ENCODE results near the gene FABP7. TPM values are rescaled to one million over a fixed set of nuclear protein-coding genes. Genes with fewer than 3 reads are reported as not detected.

FABP7 gene
- total and polyA plus RNA-seq, 4 donors, result not detected

GRCh38 chr6:122818866-122819265 is 39.4 kb downstream of the FABP7 start:
- no peaks in the 10 kb centered on the region for H3K36me3 ChIP-seq (ENCODE audit: control insufficient read depth in 4 of 4, insufficient read depth in 3 of 4, low read depth in 1 of 4, low read length in 3 of 4)
- DNase-seq (ENCODE audit: low spot score), result no peak
- H3K4me3 ChIP-seq (ENCODE audit: low read depth in 1 of 3, low read length in 3 of 3), result no peak overlapping the region
- no peak overlapping the region for H3K9ac ChIP-seq (ENCODE audit: low read depth in 1 of 2, low read length in 2 of 2)
- no peaks in the 10 kb centered on the region for H3K9me3 ChIP-seq (ENCODE audit: control insufficient read depth in 4 of 4, low read length in 3 of 4)
- H3K4me1 ChIP-seq (ENCODE audit: control insufficient read depth in 4 of 4, insufficient read depth in 4 of 4, low read length in 3 of 4), result no peaks in the 10 kb centered on the region
- no peaks in the 10 kb centered on the region for H3K27me3 ChIP-seq (ENCODE audit: control insufficient read depth in 4 of 4, insufficient read depth in 4 of 4, low read length in 3 of 4)
- 91% methylated on average over 2 of the region's 2 CpGs for WGBS
- TF ChIP-seq JUND (IDR thresholded peaks at IDR 0.05) (no peak), SP1 (IDR thresholded peaks at IDR 0.05) (no peak), TAF1 (conservative IDR thresholded peaks at IDR 0.05) (no peak), ATF3 (IDR thresholded peaks at IDR 0.05) (no peak), HNF4A (conservative IDR thresholded peaks at IDR 0.05) (no peak)
- H3K27ac ChIP-seq (ENCODE audit: low read depth in 1 of 2, low read length in 2 of 2), result no peak overlapping the region

GRCh38 chr6:122821095-122821494 is 41.6 kb downstream of the FABP7 start:
- H3K36me3 ChIP-seq (ENCODE audit: control insufficient read depth in 4 of 4, insufficient read depth in 3 of 4, low read depth in 1 of 4, low read length in 3 of 4), result no peaks in the 10 kb centered on the region
- DNase-seq (ENCODE audit: low spot score), result no peak
- H3K9ac ChIP-seq (ENCODE audit: low read depth in 1 of 2, low read length in 2 of 2), result no peak overlapping the region
- H3K4me3 ChIP-seq (ENCODE audit: low read depth in 1 of 3, low read length in 3 of 3), result no peak overlapping the region
- no peak for TF ChIP-seq RAD21 (IDR thresholded peaks at IDR 0.05)
- no peak for TF ChIP-seq REST (IDR thresholded peaks at IDR 0.05)
- TF ChIP-seq GABPA (IDR thresholded peaks at IDR 0.05 in 1 of 2, conservative IDR thresholded peaks at IDR 0.05 in 1 of 2), result no peak
- TF ChIP-seq NR2F2 (IDR thresholded peaks at IDR 0.05), result no peak
- no peak for TF ChIP-seq HNF4G (IDR thresholded peaks at IDR 0.05)
- TF ChIP-seq SP1 (IDR thresholded peaks at IDR 0.05), result no peak
- no peak for TF ChIP-seq RXRA (IDR thresholded peaks at IDR 0.05)
- no peak for TF ChIP-seq ATF3 (IDR thresholded peaks at IDR 0.05)
- TF ChIP-seq JUND (IDR thresholded peaks at IDR 0.05), result no peak
- TF ChIP-seq YY1 (IDR thresholded peaks at IDR 0.05), result no peak
- 86% methylated on average over 2 of the region's 2 CpGs for WGBS
- no peaks in the 10 kb centered on the region for H3K27me3 ChIP-seq (ENCODE audit: control insufficient read depth in 4 of 4, insufficient read depth in 4 of 4, low read length in 3 of 4)
- no peaks in the 10 kb centered on the region for H3K4me1 ChIP-seq (ENCODE audit: control insufficient read depth in 4 of 4, insufficient read depth in 4 of 4, low read length in 3 of 4)
- no peak overlapping the region for H3K27ac ChIP-seq (ENCODE audit: low read depth in 1 of 2, low read length in 2 of 2)
- H3K9me3 ChIP-seq (ENCODE audit: control insufficient read depth in 4 of 4, low read length in 3 of 4), result no peaks in the 10 kb centered on the region

GRCh38 chr6:122825163-122825562 is 45.6 kb downstream of the FABP7 start:
- TF ChIP-seq NR2F2 (IDR thresholded peaks at IDR 0.05), result no peak
- no peak for TF ChIP-seq HNF4G (IDR thresholded peaks at IDR 0.05)
- H3K4me1 ChIP-seq (ENCODE audit: control insufficient read depth in 4 of 4, insufficient read depth in 4 of 4, low read length in 3 of 4), result no peaks in the 10 kb centered on the region
- no peaks in the 10 kb centered on the region for H3K9me3 ChIP-seq (ENCODE audit: control insufficient read depth in 4 of 4, low read length in 3 of 4)
- DNase-seq (ENCODE audit: low spot score), result no peak
- H3K27me3 ChIP-seq (ENCODE audit: control insufficient read depth in 4 of 4, insufficient read depth in 4 of 4, low read length in 3 of 4), result no peaks in the 10 kb centered on the region
- no peak overlapping the region for H3K4me3 ChIP-seq (ENCODE audit: low read depth in 1 of 3, low read length in 3 of 3)
- no peak overlapping the region for H3K9ac ChIP-seq (ENCODE audit: low read depth in 1 of 2, low read length in 2 of 2)
- no peaks in the 10 kb centered on the region for H3K36me3 ChIP-seq (ENCODE audit: control insufficient read depth in 4 of 4, insufficient read depth in 3 of 4, low read depth in 1 of 4, low read length in 3 of 4)
- no peak overlapping the region for H3K27ac ChIP-seq (ENCODE audit: low read depth in 1 of 2, low read length in 2 of 2)
- 82% methylated on average over 5 of the region's 5 CpGs for whole genome bisulfite sequencing

Measured in liver (tissue), 9 donors.